Progenitor cell of endocrine pancreas (in vitro differentiated cells): ENCODE data around the gene CNPY4. TPM values are rescaled to one million over a fixed set of nuclear protein-coding genes. Genes with fewer than 3 reads are reported as not detected.
A peak's percentile ranks its signal among the peaks of the same experiment; 100 is the strongest.

ENCODE experiments used
- DNase-seq: peaks from one replicate; pipeline ENCODE4 v3.0.0; 2021; ENCODE audit warnings: low spot score; ENCODE audit not compliant: unreplicated experiment
- H3K27ac Mint-ChIP-seq: 2 replicates; pipeline ENCODE4 v1.8.0; 2021; ENCODE audit warnings: mild to moderate bottlenecking, moderate library complexity, mixed read lengths
- H3K27me3 Mint-ChIP-seq: 2 replicates; pipeline ENCODE4 v1.8.0; 2021; ENCODE audit warnings: mixed read lengths
- H3K36me3 Mint-ChIP-seq: 2 replicates; pipeline ENCODE4 v1.8.0; 2022; ENCODE audit warnings: mixed read lengths; ENCODE audit not compliant: insufficient read depth
- H3K4me1 Mint-ChIP-seq: 2 replicates; pipeline ENCODE4 v1.8.0; 2021; ENCODE audit warnings: low read depth, mixed read lengths
- H3K4me3 Mint-ChIP-seq: 2 replicates; pipeline ENCODE4 v1.8.0; 2021; ENCODE audit warnings: low read depth, mild to moderate bottlenecking, moderate library complexity, mixed read lengths
- H3K9me3 Mint-ChIP-seq: 2 replicates; pipeline ENCODE4 v1.8.0; 2021; ENCODE audit warnings: low read depth, mixed read lengths
- CTCF ChIP-seq: fragments of 200-600 bp; sonication (generic); IDR thresholded peaks from one replicate; pipeline ENCODE4 v1.5.0; 2021; ENCODE audit warnings: antibody characterized with exemption, mild to moderate bottlenecking; ENCODE audit not compliant: unreplicated experiment
- total RNA-seq: library from RNA; stranded (reverse); gene quantifications from 2 replicates; pipeline ENCODE4 v1.2.1, GENCODE V29; 2021

CNPY4 gene
- total RNA-seq, 1 donor from 2014 or later: 25.5 TPM

- Mint-ChIP-seq H3K36me3 (peaks cover 9% of the 10 kb centered on the region), H3K4me3 (peak overlapping the region; percentile 99), H3K9me3 (no peaks in the 10 kb centered on the region), H3K4me1 (peaks cover 11% of the 10 kb centered on the region), H3K27me3 (no peaks in the 10 kb centered on the region), H3K27ac (peak overlapping the region; percentile 93)
- DNase-seq: no peak
- TF ChIP-seq CTCF: no peak
Measured at GRCh38 chr7:100148225-100148558, 28.8 kb downstream of the CNPY4 start.

GRCh38 chr7:100148559-100149328 lies 29.3 kb downstream of the CNPY4 start, which contains the start of gene LAMTOR4:
LAMTOR4 (plus strand) TSS chr7:100148918; CDS start chr7:100148973, 55 bp downstream.
- Mint-ChIP-seq H3K9me3 (no peaks in the 10 kb centered on the region), H3K4me1 (peaks cover 11% of the 10 kb centered on the region), H3K36me3 (peaks cover 9% of the 10 kb centered on the region), H3K27ac (peak within 1 kb of the TSS; percentile 93), H3K4me3 (peak within 1 kb of the TSS; percentile 99), H3K27me3 (no peaks in the 10 kb centered on the region)
- peak; percentile 18 for TF ChIP-seq CTCF
- peak; percentile 95 for DNase-seq

GRCh38 chr7:100152404-100152803 lies 33.0 kb downstream of the CNPY4 start:
- Mint-ChIP-seq H3K9me3 (no peaks in the 10 kb centered on the region), H3K27me3 (no peaks in the 10 kb centered on the region), H3K4me3 (no peak overlapping the region), H3K4me1 (peaks cover 13% of the 10 kb centered on the region), H3K36me3 (peaks cover 15% of the 10 kb centered on the region), H3K27ac (peak overlapping the region; percentile 41)
- no peak for TF ChIP-seq CTCF
- DNase-seq: no peak

GRCh38 chr7:100152937-100153666 lies 33.7 kb downstream of the CNPY4 start:
- H3K4me3 Mint-ChIP-seq: no peak overlapping the region
- peaks cover 15% of the 10 kb centered on the region for H3K36me3 Mint-ChIP-seq
- DNase-seq: no peak
- H3K27ac Mint-ChIP-seq: no peak overlapping the region
- peaks cover 17% of the 10 kb centered on the region for H3K4me1 Mint-ChIP-seq
- no peak for TF ChIP-seq CTCF
- H3K27me3 Mint-ChIP-seq: no peaks in the 10 kb centered on the region
- H3K9me3 Mint-ChIP-seq: no peaks in the 10 kb centered on the region

- TF ChIP-seq CTCF: no peak
- H3K4me1 Mint-ChIP-seq: peaks cover 12% of the 10 kb centered on the region
Measured at GRCh38 chr7:100153708-100154535, 34.5 kb downstream of the CNPY4 start.

More at GRCh38 chr7:100153708-100154535, 34.5 kb downstream of the CNPY4 start:
- Mint-ChIP-seq H3K27ac (no peak overlapping the region), H3K4me3 (no peak overlapping the region), H3K27me3 (no peaks in the 10 kb centered on the region), H3K9me3 (no peaks in the 10 kb centered on the region), H3K36me3 (peaks cover 15% of the 10 kb centered on the region)
- no peak for DNase-seq
